CMK (cell line): Measurements from ENCODE around the gene SLC35F5.
"Not testable (repeated sequence)": the region's sequence is repeated elsewhere in the genome, so short reads cannot be mapped to it uniquely, and the experiment has no call there.

Experiments used
- DNase-seq: peaks from one replicate; pipeline ENCODE4 v3.0.0-alpha.2; 2010; ENCODE audit warnings: low read depth

SLC35F5 gene

DNA sequence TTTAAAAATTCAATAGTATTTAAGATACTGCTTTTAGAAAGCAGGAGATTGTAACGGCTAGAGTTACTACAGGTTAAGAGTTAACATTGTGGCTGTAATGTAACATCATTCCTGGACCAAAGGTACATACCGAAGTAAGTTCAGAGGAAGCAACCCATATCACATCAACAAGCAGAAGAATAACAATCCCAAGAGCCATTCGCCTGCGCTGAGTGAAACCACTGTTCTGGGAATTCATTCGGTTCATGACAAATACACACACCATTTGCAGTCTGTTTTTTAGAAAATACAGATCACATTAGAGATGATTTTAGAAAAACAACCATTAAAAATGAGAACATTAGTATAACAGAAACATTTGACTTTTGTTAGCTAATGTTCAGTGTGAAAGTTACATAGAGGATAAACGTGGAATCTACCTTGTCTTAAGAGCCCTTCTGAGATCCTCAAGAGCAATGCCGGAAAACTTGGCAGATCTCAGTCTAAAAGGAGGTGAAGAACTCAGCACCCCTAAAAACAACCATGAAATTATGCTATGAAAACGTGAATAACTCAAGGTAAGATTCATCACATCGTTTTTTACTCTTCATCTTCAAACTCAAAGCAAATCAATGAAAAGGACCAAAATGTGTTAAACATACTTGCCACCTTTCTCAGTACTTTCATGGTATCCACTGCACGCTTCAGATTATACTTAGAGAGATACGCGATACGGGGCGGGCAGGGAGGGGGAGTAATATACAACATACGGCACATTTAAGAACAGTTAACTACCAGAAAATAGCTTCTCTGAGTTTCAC lies 1.2 kb downstream of the SLC35F5 start:
- DNase-seq, result no peak

DNA sequence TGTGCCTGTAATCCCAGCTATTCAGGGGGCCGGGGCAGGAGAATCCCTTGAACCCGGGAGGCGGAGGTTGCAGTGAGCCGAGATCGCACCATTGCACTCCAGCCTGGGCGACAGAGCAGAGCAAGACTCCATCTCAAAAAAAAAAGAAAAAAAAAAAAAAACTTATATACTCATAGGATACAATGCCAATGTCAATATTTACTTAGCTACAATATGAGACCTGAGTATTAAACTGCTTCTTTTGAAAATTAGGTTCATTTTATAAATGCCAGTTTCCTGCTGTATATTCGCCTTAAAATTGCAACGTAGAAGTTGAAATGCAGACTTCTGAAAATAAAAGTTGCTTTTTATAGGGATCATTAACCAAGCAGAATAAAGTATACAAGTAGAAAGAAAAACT lies 2.3 kb downstream of the SLC35F5 start:
- no peak for DNase-seq

DNA sequence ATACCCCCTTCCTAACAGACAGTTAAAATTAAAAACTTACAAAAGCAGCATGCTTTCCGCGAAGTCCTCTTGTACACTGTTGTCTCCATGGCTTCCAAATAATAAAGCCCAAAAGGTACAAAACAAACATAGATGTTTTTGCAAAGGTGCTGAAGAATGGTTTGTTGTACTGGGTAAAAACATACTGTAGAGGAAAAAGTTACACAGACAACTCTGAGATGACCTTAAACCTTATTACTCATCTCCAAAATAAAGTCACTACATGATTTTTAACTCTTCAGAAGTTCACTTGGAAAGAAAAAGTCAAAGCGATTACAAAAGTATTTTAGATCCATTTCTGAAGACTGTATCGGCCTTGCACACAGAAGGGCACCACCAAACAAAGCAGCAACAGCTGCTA lies 6.1 kb downstream of the SLC35F5 start:
- DNase-seq, result no peak

DNA sequence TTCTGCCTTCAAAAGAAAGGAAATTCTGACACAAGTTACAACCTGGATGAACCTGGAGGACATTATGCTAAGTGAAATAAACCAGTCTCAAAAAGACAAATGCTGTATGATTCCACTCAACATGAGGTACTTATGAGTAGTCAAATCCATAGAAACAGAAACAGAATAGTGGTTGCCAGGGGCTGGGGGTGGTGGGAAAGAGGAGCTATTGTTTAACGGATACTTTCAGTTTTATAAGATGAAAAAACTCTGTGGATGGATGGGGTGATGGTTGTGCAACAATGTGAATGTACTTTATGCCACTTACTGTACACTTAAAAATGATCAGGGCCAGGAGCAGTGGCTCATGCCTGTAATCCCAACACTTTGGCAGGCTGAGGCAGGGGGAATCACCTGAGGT lies 15.4 kb downstream of the SLC35F5 start:
- DNase-seq, result no peak

DNA sequence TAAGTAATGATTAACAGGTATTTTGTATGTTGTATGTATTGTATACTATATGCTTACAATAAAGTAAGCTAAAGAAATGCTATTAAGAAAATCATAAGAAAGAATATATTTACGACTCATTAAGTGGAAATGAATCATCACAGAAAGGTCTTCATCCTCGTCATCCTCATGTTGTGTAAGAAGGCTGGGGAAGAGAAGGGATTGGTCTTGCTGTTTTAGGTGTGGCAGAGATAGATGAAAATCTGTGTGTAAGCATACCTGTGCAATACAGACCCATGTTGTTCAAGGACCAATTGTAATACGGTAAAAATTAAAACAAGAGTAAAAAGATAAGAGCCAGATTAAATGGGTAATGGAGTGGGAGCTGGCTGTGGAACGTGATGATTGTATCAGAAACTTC lies 16.6 kb downstream of the SLC35F5 start:
- DNase-seq, result no peak

DNA sequence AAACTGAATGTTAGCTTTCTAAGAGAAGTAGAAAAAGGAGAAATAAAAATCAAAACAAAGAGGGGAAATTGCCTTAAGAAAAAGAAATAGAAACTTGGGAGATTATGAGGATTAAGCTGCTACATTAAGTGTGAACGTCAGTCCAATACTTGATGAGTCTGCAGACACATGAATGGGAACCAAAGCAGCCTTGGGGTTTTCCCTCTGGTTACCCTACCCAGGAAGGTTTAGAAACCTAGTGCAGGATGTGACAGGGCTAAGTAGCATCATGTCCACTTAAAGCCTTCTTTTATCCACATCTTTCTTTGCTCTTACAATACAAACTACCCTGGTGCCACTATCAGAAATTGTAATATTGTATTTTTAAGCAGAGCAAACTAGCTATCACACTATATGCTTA lies 22.3 kb downstream of the SLC35F5 start:
- DNase-seq, result no peak

DNA sequence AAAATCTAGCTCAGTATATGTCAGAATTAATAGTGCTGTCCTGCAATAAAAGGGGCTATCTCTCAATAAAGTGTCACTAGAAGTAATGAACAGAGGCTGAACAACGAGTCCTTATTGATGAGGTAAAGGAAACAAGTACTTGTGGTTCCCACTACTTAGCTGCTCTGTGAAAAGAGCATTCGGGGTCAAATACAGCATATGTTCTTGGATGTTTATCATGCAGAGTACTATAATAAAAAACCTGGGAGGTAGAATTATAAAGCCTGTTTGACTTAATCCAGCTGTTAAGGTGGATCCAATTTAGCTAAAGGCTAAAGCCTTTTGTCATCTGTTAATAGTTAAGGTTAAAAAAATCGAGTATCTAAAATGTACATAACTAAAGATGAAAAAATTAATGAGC lies 32.4 kb downstream of the SLC35F5 start:
- no peak for DNase-seq

DNA sequence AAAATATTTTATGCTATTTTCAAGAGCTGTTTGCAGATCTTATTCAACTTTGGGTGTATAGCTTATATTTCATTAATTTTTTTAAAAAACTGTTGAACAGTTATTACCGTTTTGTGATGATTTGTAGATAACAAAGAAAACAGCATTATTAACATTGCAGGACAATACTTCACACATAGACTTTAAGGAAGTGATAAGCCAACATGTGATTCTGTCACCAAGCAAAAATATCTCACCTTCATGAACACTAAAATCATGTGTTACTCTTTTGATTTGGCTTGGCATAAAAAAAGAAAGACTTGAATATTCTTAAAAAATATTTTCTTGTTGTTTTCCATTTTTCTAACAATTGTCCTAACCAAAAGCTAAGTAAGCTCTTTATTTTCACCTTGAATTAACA lies 33.0 kb downstream of the SLC35F5 start:
- no peak for DNase-seq

DNA sequence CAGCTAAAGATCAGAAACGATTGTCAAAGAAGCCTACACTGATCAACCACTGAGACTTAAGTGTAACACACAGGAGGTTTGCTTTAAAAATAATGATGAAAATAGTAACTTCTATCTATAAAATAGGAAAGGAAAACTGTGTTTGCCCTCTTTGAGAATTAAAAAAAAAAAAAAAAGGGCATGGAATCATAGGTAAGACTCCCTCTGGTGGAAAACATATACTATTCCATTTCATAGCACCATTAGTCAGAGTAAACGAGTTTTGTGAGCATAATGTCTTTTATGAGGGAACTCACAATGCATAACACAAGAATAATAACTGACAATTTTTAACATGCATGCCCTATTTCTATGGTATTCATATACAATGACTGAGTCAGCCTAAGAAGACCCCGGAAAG lies 36.3 kb downstream of the SLC35F5 start:
- DNase-seq, result no peak

DNA sequence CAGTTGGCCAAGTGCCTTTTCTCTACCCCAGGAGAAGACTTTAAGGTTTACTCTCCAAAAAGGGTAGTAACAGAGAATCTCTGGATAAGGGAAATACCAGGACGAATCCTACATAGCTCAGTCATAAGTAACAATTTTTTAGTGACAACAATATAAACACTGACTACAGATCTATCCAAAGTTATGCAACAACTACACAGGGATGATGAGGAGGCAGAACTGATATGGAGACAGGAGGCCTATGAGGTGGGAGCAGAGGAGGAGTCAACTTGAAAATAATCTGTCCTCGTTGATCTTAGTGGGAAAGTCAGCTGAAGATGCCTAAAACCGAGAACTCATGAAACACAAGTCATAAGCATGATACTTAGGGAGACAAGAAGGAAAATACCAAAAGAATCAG lies 40.2 kb downstream of the SLC35F5 start:
- DNase-seq, result no peak

DNA sequence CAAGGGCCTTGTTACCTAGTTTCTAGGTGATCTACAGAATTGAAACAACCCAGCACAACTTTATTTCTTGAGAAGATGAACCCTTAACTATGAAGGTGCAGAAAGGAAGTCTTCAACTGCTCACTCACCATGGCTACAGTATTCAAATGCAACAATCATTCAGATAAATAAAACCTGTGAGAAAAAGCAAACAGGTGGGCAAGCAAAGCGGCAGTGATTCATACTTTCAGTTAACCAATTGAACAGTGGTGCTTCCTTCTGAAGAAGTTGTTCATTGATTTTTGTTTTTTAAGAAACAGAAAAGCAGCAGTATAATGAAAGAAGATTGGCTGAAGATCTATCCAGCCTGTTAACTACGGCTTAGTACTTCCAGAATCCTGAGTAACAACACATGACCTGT lies 43.5 kb downstream of the SLC35F5 start:
- no peak for DNase-seq

DNA sequence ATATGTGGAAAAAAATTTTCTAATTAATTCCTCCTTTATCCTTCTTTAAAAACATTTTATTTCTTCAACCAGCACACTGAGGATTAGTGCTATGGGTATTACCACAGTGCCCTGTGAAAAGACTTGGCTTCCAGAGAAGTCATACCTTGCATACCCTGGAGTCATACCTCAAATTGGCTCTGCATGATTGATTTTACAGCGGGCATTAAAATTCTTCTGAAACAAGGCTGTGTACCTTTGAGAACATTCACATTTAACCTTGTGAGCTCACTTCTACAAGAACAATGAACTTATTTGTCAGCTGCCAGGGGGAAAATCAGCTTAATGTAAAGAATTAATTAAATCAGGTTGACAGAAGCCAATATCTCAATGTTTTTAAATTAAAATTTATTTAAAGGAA lies 44.6 kb downstream of the SLC35F5 start:
- no peak for DNase-seq

DNA sequence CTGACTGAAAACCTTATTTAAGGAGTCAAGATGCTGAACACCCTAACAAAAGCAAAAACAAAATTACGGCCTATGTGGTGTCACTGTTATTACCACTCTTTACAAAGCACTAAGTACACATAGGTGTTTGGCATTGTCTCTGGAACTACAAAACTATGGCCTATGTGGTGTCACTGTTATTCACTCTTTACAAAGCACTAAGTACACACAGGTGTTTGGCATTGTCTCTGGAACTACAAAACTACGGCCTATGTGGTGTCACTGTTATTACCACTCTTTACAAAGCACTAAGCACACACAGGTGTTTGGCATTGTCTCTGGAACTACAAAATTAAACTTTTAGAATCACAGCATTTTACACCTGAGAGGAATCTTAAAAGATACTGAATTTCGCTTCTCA lies 47.4 kb downstream of the SLC35F5 start:
- DNase-seq, result no peak

DNA sequence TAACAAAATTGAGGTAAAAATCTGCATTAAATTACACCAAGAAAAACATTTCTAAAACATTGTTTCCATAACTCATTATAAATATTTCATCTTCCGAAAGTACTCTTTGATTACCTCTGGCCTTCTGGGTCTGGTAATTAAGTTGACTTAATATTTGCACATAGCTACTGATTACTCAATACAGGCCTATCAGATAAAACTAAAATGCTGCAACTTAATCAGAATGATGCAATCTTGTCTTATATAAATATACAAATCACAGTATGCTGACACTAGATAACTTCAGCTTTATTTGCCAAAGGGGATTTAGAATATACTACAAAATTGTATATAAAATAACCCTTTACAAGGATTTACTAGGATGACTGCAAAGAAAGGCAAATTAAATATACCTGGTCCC lies 49.3 kb downstream of the SLC35F5 start:
- DNase-seq, result no peak

DNA sequence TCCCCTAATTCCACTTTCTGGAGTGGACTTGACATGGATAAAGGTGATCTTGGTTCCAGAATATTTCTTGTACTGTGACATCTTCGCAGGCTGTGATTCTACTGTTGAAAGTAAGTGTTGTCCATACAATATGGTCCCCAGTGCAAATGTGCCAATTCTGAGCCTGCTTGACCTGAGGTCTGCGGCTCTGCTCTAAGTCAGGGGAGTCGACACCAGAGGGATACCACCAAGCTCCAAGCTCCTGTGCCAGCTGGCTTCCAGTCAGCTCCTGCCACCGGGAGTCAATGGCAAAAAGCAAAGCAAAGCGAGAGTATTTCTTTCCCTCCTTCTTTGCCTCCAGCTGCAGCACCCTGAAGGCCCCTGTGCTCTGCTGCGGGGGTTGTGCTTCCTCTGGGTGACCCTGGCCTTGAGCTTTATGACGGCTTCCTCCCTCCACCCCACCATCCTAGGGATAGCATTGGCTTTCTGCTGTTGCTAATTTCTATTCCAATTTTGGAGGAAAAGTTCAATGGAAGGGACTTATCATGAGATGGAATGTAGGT lies 50.4 kb downstream of the SLC35F5 start:
- DNase-seq, result no peak

DNA sequence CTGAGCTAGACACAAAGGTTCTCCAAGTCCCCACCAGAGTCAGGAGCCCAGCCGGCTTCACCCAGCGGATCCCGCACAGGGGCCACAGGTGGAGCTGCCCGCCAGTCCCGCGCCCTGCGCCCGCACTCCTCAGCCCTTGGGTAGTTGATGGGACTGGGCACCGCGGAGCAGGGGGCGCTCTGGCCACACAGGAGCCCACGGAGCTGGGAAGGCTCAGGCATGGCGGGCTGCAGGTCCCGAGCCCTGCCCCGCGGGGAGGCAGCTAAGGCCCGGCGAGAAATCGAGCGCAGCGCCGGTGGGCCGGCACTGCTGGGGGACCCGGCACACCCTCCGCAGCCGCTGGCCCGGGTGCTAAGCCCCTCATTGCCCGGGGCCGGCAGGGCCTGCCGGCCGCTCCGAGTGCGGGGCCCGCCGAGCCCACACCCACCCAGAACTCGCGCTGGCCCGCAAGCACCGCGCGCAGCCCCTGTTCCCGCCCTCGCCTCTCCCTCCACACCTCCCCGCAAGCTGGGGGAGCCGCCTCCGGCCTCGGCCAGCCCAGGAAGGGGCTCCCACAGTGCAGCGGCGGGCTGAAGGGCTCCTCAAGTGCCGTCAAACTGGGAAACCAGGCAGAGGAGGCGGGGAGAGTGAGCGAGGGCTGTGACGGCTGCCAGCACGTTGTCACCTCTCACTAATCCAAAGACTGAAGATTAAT lies 52.0 kb downstream of the SLC35F5 start:
- not testable (repeated sequence) for DNase-seq

DNA sequence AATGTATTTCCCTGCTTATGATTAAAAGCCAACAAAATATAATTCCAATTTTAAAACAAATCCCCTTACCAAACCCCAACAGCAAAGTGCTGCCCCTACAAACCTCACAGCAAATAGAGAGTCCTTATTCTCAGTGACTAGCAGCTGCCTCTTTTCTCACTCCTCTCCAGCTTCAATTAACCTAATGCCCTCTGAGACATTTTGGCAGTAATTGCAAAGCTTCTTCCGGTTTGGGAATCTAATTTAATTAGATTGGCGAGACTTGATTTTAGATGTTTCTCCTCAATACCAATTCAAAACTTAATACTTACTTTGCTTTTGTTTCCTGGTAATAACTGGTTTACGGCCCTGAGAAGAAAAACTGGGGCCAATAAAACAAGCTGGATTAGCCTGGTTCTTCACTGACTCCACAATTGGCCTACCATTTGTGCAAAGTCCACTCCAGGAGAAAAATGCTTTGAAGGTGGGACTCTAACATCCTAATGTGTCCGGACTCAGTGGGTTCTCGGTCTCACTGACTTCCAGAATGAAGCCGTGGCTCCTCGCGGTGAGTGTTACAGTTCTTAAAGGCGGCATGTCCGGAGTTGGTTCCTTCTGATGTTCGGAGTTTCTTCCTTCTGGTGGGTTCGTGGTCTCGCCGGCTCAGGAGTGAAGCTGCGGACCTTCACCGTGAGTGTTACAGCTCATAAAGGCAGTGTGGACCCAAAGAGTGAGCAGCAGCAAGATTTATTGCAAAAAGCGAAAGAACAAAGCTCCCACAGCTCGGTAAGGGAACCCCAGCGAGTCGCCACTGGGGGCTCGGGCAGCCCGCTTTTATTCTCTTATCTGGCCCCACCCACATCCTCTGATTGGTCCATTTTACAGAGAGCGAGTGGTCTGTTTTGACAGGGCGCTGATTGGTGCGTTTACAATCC lies 52.8 kb downstream of the SLC35F5 start:
- no peak for DNase-seq

DNA sequence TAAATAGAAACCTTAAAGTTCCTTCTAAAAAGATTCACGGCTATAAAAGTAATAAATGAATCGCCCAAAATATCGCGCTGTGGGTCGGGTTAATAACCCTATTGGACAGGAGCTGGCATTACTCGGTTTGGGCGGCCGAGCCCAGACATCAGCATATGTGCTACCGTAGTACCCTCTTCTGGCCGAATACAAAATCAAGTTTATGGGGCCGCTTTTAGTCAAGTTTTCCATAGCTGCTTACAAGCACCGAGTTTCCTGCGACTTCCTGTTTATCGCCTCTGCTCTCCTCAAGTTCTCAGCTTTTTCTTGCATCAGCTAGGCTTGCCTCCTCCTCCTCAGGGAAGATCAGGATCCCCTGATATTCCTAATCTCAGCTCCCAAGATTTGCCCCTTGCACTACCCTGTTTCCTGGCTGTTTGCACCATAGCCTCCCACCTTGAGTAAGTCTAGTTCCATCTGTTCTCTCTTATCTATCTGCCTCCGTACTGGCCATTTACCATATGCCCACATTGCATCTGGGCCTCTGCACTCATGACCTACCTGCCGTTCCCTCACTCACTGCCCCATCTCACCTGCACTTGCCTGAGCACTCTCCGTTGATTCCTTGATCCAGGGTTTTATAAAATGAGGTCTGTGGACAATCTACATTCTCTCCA lies 56.1 kb downstream of the SLC35F5 start:
- DNase-seq, result peak; percentile 30

DNA sequence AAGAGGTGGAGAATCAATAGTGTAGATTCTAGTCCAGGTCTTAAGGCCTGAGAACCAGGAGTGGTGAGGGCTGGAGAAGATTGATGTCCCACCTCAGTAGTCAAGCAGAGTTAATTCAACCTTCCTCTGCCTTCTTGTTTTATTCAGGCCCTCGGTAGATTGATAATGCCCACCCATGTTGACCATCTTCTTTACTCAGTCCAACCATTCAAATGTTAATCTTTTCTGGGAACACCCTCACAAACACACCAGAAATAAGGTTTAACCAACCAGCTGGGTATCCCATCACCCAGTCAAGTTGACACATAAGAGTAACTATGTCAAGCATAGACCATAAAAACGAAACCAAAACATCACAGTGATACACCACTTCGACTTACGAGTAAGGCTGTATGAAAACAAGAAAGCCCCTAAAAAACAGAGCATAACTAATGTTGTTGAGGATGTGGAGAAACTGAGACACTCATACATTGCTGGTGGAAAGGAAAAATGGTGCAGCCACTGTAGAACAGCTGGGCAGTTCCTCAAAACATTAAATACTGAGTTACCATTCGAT lies 57.5 kb downstream of the SLC35F5 start:
- no peak for DNase-seq

DNA sequence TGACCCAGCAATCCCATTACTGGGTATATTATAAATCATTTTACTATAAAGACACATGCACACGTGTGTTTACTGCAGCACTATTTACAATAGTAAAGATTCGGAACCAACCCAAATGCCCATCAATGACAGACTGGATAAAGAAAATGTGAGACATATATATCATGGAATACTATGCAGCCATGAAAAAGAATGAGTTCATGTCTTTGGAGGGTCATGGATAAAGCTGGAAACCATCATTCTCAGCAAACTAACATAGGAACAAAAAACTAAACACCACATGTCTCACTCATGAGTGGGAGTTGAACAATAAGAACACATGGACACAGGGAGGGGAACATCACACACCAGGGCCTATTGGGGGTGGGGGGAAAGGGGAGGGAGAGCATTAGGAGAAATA lies 58.2 kb downstream of the SLC35F5 start:
- DNase-seq, result not testable (repeated sequence)

DNA sequence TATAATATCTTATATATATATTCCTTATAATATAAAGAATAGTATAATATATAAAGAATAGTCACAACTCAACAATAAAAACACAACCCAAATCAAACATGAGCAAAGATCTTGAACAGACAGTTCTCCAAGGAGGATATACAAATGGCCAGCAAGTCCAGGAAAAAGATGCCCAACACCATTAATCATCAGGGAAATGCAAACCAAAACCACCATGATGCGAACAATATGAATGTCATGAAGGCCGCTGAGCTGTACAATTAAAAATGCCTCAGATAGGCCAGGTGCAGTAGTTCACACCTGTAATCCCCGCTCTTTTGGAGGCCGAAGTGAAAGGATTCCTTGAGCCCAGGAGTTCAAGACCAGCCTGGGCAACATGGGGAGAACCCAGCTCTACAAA lies 58.9 kb downstream of the SLC35F5 start:
- DNase-seq, result no peak

DNA sequence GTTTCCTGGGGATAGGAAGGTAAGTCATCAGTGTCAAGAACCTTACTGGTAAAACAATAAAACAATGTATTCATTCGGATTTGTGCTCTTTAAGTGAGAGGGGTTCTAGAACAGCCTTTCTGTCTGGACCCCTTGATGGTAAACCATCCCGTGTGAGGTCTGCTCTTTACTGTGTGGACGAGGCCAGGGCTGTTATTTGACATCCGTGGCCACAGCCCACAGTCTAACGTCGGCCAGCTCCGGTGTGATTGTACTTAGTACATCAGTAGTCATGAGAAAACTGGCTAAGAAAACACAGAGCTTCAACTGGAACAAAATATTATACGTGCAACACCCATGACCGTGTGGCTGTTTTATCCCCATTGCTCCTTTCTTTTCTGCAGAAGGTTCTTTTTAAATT lies 62.0 kb downstream of the SLC35F5 start:
- no peak for DNase-seq
